ELR (cell line): ENCODE data around the gene COPS3.

Experiments used
- DNase-seq: peaks from one replicate; pipeline ENCODE4 v3.0.0-alpha.2; 2015; ENCODE audit warnings: low read depth

The COPS3 gene

DNA sequence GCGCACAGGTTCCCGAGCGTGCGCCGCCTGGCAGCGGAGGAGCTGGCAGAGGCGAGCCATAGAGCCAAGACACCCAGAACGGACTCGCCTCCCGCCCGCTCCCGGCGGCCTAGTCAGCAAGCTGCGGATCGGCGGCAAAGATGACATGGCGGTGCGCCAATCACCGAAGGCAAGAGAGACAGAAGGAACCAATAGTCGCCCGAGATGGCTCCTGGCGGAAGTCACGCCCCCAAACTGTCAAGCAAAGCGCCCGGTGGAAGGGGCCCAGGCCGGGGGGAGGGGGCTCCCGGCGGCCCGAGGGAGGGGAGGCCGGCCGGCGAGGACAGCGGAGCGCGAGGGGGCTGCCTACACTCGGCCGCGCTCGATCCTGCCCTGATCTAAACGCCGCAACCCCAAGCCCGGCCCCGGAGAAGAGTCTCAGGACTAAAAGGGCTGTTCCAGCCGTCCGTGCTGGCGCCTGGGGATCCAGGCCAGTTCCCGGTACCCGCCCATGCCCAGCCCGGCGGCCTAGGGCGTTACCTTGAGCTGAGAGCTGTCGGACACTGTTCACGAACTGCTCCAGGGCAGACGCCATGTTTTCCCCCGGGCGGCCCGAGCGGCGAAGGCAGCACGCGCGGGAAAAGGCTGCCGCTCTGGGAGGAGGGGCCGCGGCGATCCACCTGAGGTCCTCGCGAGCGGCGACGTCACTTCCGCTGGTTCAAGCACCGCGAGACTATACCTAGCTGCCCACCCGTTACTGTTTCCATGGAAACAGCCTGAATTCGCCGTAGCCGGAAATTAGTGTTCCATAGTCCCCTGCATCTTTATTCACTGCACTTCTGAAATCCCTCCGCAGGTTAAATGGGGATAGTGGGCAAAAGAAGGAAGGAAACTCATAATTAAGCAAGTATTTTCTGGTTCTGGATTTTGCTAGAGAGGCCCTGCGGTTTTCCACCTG is at the start of gene COPS3:
Gene COPS3 (minus strand): TSS at position 634 of the 937 bp plus-strand sequence. CDS start 60 bp downstream, at position 574.
- peak; percentile 99 for DNase-seq

DNA sequence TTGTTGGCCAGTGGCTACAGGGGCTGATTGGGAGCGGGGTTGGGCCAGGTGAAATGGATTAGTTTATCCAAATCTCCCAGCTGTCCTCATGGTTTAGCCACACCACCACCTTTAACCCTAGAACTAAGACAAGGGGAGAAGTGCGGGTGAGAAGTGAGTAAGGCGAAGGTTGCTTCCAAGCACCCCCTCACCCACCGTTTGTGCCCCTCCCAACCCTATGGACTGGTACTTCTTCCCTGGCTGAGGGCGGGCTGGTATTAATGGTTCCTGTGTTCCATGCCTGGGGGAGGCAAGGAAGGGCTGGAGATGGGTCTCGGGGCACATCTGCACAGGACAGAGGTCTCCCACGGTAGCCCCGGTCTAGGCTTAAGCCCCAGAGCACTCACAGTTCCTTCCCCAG is 47.2 kb upstream of the COPS3 start:
- DNase-seq, result no peak

DNA sequence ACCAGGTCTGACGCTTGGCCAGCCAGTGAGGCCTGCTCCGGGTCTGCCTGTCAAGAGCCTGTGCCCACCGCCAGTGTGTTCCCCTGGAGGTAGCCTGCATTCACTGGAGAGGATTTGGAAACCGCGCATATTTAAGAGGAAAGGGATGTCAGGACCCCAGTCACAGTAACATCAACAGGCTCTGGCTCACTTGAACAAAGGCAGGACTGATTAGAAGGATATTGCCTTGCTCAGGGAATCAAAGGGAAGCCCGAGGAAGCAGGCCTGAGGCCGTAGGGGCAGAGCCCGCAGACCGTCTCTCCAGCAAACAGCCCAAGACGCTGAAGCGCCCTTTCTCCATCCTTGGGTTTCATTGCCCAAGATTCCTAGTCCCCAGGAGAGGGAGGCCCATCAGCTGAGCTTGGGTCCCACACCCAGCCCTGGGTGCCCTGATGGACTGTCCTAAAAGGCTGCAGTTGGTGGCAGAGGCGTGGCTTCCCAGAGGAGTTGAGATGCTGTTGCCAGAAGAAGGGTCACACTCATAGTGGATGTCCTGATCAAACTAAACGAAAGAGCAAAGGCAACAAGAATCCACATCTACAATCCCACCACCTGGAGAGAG is 45.3 kb upstream of the COPS3 start:
- DNase-seq, result no peak

DNA sequence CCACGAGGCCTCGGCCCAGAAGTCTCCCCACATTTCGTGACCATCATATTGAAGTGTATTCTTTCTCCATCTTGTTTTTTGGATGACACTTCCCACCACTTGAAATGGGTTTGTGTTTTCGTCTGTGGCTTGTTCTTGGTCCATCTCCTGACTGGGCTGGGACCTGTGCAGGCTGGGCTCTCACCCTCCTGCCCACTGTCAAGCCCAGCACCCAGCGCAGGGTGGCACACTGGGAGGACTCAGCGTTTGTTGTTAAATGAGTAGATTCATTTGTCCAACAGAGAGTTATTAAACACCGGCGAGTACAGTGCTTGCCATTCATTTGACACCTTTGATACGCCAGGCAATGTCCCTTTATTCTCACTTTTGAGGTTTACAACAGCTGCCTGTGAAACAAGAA is 44.8 kb upstream of the COPS3 start:
- no peak for DNase-seq

DNA sequence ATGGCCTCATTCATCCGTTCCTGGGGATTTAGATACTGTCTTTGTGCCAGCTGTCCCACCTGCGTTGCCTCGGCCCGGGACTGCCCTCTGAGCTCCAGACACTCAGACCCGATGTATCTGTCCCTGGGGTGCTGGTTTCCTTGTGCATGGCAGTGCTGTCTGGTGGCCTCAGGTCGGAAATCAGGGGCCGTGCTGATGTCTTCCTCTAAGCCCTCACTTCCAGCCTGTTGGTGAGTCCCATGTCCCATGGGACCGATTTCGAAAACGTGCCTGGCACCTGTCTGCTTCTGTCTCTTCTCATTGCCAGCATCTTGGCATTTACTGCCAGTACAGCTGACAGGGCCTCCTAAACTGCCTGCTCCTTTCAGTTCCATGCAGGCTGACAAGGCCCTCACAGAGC is 44.2 kb upstream of the COPS3 start:
- no peak for DNase-seq

DNA sequence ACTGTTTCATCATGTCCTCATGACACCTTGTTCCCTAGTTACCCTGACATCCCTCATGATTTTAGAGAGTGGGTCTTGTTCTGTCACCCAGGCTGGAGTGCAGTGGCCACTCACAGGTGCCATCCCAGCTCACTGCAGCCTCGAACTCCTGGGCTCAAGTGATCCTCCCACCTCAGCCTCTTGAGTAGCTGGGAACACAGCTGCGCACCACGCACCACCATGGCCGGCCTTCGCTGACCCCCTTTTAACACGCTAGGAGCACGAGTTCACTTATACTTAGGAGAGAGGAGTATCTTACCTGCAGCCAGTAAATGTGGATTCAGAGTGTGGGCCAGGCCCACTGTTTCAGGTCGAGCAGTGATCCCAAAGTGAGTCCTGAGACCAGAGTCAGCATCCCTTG is 43.6 kb upstream of the COPS3 start:
- no peak for DNase-seq

DNA sequence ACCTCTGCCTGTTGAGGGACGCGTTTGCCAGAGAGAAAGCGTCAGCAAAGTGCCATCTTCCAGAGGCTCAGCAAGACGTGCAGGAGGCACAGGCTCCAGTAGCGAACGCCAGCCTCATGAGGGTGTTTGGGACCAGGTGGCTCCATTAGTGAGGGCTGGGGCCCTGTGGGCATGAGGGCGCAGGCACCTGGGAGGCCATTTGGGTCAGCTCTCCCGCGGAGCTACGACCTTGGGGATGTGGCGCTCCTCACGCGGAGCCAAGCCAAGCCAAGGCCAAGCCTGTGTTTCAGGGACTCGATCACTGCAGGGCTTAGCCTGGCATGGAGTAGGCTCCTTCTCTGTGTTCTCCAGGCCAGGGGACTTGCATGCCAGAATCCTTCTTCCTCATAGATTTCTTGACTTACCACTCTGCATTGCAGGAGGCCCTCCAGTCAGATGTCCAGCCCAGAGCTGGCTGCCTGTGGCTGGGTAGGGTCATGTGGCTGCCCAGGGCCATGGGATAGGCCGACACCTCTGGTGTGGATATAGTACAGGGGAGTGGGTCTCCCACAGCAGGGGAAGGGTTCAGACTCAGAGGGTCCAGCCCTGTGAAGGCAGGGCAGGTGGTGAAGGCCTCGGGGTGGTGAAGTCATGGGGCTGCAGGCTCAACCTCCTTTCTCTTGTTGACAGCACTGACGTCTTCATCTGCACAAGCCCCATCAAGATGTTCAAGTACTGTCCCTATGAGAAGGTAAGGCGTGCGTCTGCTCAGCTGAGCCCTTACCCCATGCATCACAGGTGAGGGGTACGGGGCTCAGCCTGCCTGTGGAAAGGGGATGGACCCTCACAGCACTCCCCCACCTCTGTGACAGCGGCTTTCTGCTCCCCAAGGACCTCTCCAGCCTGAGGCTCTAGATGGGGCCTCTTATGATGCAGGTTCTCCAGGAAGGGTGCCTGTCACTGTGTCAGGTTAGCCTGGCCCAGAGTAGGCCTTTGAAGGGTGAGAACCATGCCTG is 41.8 kb upstream of the COPS3 start:
- no peak for DNase-seq

DNA sequence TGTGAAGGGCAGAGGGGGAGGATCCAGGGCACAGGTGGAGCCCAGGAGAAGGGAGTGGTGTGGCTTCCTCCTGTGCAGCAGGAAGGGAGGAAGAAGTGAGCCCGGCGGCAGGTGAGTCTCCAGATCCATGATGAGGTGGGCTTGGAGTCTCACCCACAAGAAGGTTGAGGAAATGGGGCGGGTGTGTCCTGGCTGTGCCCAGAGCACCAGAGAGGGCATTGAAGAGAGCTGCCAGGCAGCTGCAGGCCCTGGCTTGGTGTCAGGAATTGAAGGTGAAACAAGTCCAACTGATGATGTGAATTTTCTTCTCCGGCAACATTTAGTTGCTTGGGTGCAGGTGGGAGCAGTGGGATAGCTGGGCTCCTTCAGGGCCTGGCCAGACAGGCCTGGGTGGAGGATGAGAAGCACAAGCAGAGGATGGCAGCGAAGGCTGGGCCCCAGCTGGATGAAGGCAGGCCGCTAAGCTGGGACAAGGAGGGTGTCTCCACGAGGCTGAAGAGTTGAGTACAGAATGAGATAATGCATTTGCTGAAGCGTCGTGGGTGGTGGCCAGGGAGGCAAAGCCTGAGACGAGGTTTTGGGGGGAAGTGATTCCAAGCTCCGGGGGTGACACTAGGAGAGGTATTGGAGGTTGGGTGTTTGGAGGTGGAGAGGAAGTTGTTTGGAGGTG is 40.4 kb upstream of the COPS3 start:
- DNase-seq, result no peak

DNA sequence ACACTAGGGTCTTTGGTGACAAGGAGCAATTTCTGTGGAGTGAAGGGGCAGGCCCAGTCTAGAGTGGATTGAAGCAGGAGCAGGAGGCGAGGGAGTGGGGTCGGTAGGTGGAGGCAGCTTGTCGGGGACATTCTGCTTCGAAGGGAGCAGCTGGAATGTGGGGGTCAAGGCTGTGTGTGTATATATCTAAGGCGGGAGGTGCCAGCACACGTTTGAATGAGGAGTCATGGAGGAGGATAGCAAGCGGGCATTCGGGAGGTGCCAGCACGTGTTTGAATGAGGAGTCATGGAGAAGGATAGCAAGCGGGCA is 39.8 kb upstream of the COPS3 start:
- no peak for DNase-seq

DNA sequence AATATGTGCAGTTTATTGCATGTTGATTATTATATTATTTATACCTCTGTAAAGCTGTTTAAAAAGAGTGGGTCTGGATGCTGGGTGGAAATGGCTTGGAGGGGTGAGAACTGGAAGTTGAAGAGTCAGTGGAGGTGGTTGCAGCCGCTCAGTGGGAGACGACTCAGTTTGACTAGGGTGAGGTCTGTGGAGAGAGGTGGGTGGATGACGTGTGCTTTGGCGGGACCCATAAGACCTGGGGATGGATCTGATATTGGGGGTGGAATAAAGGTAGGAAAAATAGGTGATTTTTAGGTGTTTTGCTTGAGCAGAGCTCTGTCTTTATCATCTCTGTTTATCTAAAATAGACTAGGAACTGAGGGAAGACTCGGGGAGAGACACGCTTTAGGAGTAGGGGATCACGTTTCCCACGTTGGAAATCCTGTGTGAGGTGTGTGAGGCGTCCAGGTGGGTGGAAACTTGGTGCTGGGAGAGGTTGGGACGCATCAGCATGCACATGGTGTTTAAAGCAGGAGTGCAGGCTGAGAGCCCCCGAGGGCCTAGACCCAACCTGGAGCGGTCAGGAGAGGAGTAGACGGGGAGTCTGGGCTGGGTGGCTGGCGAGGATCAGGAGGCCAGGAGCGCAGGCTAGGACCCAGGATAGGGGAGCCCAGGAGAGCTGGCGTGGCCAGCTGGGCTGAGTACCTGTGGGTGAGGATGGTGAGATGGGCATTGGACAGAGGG is 39.3 kb upstream of the COPS3 start:
- DNase-seq, result no peak

DNA sequence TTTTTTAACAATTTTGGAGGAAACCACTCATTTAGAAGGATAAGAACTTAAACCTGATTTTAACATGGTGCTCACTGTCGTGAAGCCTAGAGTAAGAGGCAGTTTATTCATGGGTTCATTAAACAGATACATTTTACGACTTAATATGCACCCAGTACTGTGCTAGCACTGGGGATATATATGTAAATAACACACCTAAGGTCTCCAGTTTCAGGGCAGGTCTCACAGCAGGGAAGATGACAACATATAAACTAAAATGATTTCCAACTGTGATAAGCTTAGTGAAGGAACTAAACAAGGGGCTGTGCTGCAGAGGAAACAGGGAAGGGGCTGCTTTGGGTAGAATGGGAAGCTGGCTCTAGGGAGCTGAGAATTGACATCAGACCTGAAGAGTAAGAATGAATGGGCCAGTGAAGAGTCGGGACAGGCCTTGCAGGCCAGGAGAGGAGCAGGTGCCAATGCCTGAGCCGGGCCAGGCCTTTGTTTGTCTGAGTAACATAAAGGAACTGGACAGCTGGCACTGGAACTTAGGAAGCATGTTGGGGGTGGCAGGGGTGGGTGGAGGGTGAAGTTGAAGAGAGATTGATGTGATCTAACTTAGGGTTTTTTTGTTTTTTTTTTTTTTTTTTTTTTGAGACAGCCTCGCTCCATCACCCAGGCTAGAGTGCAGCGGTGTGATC is 34.2 kb upstream of the COPS3 start:
- DNase-seq, result no peak

DNA sequence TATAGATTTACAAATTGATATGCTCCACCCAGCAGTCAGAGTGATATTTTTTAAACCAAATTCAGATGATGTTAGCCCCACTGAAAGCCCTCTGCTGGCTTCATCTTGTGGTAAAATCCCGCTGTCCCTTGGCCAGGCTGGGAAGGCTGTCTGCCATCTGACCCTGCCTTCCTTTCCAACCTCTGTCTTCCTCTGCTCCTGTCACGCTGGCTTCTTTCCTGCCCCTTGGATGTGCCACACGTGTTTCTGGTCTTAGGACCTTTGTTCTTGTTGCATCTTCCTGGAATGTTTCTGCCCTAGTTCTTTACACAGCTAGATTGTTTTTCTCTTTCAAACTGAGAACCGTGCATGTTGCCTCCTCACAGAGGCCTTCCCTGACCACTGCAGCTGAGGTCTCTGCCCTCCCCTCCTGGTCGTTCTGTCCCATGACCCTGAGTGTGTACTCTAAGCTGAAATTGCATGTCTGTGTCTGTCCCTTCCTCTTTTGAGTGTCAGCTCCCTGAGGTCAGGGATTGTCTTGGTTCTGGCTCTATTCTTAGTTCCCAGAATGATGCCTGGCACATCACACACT is 33.5 kb upstream of the COPS3 start:
- DNase-seq, result no peak

DNA sequence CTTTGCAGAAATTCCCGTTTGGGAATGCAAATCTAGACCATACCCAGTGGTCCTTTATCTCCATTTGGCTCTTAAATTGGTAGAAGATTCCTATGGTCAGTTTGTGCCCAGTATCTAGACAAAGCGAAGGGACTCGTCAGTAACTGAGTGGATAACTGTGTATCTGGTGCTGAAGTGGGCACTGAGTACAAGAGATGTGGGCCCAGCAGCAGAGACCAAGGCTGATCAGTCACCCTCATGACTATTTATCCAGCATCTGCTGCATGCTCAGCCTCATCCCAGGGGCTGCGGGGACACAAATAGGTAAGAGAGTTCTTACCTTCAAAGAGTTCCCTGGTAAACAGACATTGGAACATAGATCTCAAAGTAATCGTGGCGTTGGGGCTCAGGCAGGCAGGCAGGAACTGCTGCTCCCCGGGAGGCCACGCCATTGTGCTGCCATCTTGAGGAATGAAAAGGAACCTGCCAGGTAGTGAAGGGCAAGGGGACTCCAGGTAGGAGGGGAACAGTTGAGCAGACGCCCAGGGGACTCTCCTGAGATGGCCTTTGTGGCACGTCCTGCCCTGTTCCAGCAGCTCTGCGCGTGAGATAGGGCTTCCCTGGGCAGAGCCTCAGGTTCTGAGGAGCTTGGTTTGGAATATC is 32.4 kb upstream of the COPS3 start:
- peak; percentile 49 for DNase-seq

DNA sequence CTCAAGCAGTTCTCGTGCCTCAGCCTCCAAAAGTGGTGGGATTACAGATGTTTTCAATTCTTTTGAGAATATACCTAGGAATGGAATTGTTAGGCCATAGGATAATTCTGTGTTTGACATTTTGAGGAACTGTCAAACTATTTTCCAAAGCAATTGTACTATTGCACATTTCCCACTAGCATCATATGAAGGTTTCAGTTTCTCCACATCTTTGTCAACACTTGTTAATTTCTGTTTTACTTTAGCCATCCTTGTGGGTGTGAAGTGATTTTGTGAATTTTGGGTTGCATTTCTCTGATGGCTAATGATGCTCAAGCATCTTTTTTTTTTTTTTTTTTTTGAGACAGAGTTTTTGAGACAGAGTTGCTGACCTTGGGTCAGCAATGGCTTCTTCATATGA is 28.3 kb upstream of the COPS3 start:
- no peak for DNase-seq

DNA sequence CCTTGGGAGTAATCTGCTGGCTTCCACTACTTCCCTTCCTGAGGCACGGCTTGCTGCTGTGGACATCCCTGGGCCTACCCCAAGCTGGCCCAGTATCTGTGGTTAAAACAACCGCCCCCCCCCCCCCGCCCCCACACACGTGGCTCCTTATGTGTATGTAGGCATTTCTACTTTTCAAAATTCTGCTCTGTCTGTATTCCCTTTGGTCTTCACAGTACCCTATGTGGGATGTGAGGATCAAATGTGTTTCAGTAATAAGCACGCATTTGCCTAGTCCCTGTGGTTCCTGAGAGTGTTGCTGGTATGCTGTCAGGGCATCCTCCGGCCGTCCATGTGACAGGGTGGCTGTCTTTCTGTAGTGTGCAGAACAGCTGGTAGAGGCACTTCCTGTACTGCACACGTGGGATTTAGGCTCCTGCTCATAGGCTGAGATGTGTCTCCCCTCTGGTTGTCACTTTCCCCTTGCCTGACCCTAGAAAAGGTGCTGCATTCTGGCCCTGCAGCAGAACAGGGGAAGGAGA is 24.3 kb upstream of the COPS3 start:
- no peak for DNase-seq

DNA sequence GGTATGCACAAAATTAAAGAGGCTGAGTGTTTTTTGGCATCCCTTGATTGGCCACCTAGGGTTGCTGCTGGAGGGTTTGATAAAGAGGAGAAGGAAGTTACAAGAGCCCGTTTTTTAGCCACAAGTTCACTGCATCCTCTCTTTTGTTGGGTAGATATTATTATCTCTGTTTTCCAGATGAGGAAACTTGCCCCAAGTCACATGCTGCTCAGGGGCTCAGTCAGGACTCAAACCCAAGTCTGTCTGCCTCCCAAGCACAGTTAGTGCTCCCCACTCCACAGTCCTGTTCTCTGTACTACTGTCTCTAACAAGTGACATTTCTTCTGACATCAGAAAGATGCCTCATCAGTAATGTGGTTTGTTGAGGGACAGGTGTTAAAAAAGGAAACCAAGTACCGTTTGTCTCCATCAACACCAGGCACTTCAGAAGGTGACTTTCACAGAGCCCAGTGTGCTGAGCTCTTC is 23.5 kb upstream of the COPS3 start:
- DNase-seq, result no peak

DNA sequence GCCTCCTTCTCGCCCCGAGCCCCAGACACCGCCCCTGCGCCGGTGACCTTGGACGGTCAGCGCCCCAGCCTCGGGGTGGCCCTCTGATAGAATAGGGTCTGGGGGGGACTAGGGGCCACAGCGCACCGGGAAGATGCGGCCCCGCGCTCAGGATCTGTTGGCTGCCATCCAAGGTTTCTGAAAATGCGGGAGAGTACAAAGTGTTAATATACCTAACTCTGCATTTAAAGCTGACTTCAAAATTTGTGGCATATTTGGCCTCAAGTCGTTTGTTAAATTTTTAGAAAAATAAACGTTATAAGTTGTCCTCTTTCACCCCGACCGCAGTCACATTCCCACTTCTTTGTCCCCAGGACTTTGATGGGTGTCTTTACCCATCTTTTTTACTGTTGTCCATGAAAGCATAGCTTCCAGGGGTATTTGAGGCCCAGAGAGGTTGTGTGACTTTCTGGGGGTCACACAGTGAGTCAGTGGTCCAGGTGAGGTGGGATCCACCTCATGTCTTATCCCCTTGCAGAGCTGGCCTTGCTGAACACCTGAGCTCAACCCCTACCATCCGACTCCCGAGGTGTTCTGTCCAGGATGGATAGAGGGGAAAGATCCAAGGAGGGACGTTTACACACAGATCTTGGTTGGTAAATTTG is 22.9 kb upstream of the COPS3 start:
- DNase-seq, result no peak

DNA sequence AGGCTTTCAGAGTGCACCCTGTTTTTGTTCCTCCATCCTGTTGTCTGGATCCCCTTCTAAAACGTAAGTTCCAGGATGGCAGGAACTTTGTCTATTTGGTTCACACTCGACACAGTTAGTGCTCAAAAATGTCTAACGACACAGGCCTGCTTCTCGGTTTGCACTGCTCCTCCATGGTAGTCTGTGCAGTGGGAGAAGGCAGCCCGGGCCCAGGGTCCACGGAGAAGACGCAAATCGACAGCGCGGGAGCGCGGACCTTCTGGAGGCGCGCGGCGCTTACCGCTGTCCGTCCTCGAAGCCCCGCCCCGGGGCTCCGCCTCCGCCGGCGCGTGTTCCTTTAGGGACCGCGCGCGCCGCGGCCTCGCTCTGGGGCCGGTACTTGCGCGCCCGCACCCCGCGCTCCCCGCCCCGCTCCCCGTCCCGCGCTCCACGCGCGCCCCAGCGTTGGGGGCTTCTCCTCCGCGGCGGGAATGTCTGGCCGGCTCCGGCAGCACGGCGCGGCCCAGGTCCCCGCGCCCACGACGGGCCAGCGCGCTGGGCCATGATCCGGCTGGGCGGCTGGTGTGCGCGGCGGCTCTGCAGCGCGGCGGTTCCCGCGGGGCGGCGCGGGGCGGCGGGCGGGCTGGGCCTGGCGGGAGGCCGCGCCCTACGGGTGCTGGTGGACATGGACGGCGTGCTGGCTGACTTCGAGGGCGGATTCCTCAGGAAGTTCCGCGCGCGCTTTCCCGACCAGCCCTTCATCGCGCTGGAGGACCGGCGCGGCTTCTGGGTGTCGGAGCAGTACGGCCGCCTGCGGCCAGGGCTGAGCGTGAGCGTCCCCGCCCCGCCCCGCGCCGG is 22.2 kb upstream of the COPS3 start, which contains the start of gene NT5M:
Gene NT5M (plus strand): TSS at position 364 of the 837 bp plus-strand sequence. CDS start 178 bp downstream, at position 542.
- DNase-seq, result peak; percentile 80
